Liver (tissue), 3 donors: ENCODE results near the gene CSNK2A2.

Source experiments
- ATF3 ChIP-seq: IDR thresholded peaks from 2 replicates; pipeline ENCODE4 v1.6.1; 2016; ENCODE audit warnings: antibody characterized with exemption
- CTCF ChIP-seq: fragments of 150-350 bp; IDR thresholded peaks from 2 replicates; pipeline ENCODE4 v1.5.1; 2017; ENCODE audit warnings: improper control_type of control experiment, low read depth, low read length; ENCODE audit not compliant: missing input control
- EGR1 ChIP-seq, 2 donors: IDR thresholded peaks; 2 replicates each; pipeline ENCODE4 v1.6.1; 2016 to 2018; ENCODE audit warnings: antibody characterized with exemption in 2 of 2, low read depth in 2 of 2
- FOXA2 ChIP-seq: IDR thresholded peaks from 2 replicates; pipeline ENCODE4 v1.6.1; 2016; ENCODE audit warnings: antibody characterized with exemption
- GABPA ChIP-seq, 2 donors: IDR thresholded peaks in 1 of 2; conservative IDR thresholded peaks in 1 of 2; 2 replicates each; pipeline ENCODE4 v1.6.1; 2016; ENCODE audit warnings: antibody characterized with exemption in 2 of 2, mild to moderate bottlenecking in 1 of 2, moderate library complexity in 1 of 2
- JUND ChIP-seq, 2 donors: IDR thresholded peaks; 2 replicates each; pipeline ENCODE4 v1.6.1; 2016; ENCODE audit warnings: antibody characterized with exemption in 2 of 2
- MAX ChIP-seq: IDR thresholded peaks from 2 replicates; pipeline ENCODE4 v1.6.1; 2016; ENCODE audit warnings: antibody characterized with exemption
- RAD21 ChIP-seq, 2 donors: IDR thresholded peaks; 2 replicates each; pipeline ENCODE4 v1.6.1; 2016; ENCODE audit warnings: antibody characterized with exemption in 2 of 2, mild to moderate bottlenecking in 2 of 2
- REST ChIP-seq: IDR thresholded peaks from 2 replicates; pipeline ENCODE4 v1.6.1; 2016; ENCODE audit warnings: antibody characterized with exemption, mild to moderate bottlenecking
- RXRA ChIP-seq, 2 donors: IDR thresholded peaks; 2 replicates each; pipeline ENCODE4 v1.6.1; 2017 to 2018; ENCODE audit warnings: antibody characterized with exemption in 2 of 2, mild to moderate bottlenecking in 1 of 2
- YY1 ChIP-seq: IDR thresholded peaks from 2 replicates; pipeline ENCODE4 v1.6.1; 2016; ENCODE audit warnings: antibody characterized with exemption, mild to moderate bottlenecking
- donor health status: healthy.
- donor health status: healthy.

- TF ChIP-seq REST (no peak), CTCF (no peak), ATF3 (no peak), GABPA (IDR thresholded peaks at IDR 0.05 in 1 of 2, conservative IDR thresholded peaks at IDR 0.05 in 1 of 2) (no peak), MAX (no peak), RAD21 (IDR thresholded peaks at IDR 0.05) (no peak), RXRA (IDR thresholded peaks at IDR 0.05) (no peak), YY1 (no peak), FOXA2 (no peak), JUND (IDR thresholded peaks at IDR 0.05) (no peak), EGR1 (IDR thresholded peaks at IDR 0.05; ENCODE audit: low read depth in 2 of 2) (no peak)
Observed at GRCh38 chr16:58205276-58206036, 7.5 kb upstream of the CSNK2A2 start.
